ENCODE results near the gene ZNF212. TPM values are rescaled to one million over a fixed set of nuclear protein-coding genes. Genes with fewer than 3 reads are reported as not detected.

The ZNF212 gene
- 11.8 to 12.8 TPM (median 12.4 TPM) in 5 replicates for total RNA-seq (2022; extraction: Qiagen RNA extraction; ENCODE audit: low read depth)

GRCh38 chr7:149239345-149240143, at the start of gene ZNF212:
ZNF212 (plus strand) TSS chr7:149239651; CDS start chr7:149239779, 128 bp downstream.

GRCh38 chr7:149195180-149196150, 44.0 kb upstream of the ZNF212 start, which contains the start of gene ZNF282:
ZNF282 (plus strand) TSS chr7:149195546; CDS start chr7:149195590, 44 bp downstream.

GRCh38 chr7:149261829-149262617, 22.6 kb downstream of the ZNF212 start, which contains the start of gene ZNF783:
ZNF783 (plus strand) TSS chr7:149262196; CDS start chr7:149262334, 138 bp downstream.

Other genes with a start within 250 kb of the ZNF212 start
- 174 to 189 TPM (median 181 TPM) in 5 replicates for gene PDIA4, start 211.1 kb upstream of the ZNF212 start, total RNA-seq (2022; extraction: Qiagen RNA extraction; ENCODE audit: low read depth)
- gene ZNF786, start 148.9 kb upstream of the ZNF212 start, total RNA-seq (2022; extraction: Qiagen RNA extraction; ENCODE audit: low read depth), result 5.3 to 6.8 TPM (median 6.5 TPM) in 5 replicates
- 1.1 to 2.4 TPM (median 1.4 TPM) in 5 replicates for gene ZNF425, start 113.3 kb upstream of the ZNF212 start, total RNA-seq (2022; extraction: Qiagen RNA extraction; ENCODE audit: low read depth)
- gene ZNF398, start 92.2 kb upstream of the ZNF212 start, total RNA-seq (2022; extraction: Qiagen RNA extraction; ENCODE audit: low read depth), result 7.4 to 10.1 TPM (median 8.9 TPM) in 5 replicates
- gene ZNF282, start 44.1 kb upstream of the ZNF212 start, total RNA-seq (2022; extraction: Qiagen RNA extraction; ENCODE audit: low read depth), result 20.9 to 26.4 TPM (median 25.3 TPM) in 5 replicates
- 5.1 to 6.8 TPM (median 5.8 TPM) in 5 replicates for gene ZNF783, start 22.5 kb downstream of the ZNF212 start, total RNA-seq (2022; extraction: Qiagen RNA extraction; ENCODE audit: low read depth)
- gene ZNF777, start 221.4 kb downstream of the ZNF212 start, total RNA-seq (2022; extraction: Qiagen RNA extraction; ENCODE audit: low read depth), result 16.2 to 22.7 TPM (median 21.9 TPM) in 5 replicates

Measured in A549 treated with RU486 at 1 μM for 4 hours (cell line).